ENCODE results near the gene RILPL1. TPM values are rescaled to one million over a fixed set of nuclear protein-coding genes. Genes with fewer than 3 reads are reported as not detected.
"Not testable (repeated sequence)": the region's sequence is repeated elsewhere in the genome, so short reads cannot be mapped to it uniquely, and the experiment has no call there.

The RILPL1 gene
- total RNA-seq, 1 donor from 2014 or later, result 0.67 TPM

DNA sequence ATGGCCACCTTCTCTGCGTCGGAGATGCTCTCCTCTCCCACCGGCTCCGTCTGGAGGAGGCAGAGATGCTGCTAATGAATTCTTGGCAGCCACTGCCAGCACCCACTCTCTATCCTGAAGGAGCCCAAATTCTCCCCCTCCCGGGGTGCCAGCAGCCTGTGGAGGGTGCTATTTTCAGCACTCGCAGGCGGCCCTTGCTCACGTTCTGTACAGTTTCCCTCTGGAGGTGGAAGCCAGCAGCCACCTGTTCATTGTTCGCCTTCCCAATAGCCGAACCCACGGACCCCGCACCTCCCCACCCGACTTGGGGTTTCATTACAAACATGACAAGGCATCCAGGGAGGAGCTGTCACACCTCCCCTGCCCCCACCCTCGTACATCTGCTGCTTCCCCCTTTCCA is 47.8 kb downstream of the RILPL1 start:
- TF ChIP-seq, protein P1, sequence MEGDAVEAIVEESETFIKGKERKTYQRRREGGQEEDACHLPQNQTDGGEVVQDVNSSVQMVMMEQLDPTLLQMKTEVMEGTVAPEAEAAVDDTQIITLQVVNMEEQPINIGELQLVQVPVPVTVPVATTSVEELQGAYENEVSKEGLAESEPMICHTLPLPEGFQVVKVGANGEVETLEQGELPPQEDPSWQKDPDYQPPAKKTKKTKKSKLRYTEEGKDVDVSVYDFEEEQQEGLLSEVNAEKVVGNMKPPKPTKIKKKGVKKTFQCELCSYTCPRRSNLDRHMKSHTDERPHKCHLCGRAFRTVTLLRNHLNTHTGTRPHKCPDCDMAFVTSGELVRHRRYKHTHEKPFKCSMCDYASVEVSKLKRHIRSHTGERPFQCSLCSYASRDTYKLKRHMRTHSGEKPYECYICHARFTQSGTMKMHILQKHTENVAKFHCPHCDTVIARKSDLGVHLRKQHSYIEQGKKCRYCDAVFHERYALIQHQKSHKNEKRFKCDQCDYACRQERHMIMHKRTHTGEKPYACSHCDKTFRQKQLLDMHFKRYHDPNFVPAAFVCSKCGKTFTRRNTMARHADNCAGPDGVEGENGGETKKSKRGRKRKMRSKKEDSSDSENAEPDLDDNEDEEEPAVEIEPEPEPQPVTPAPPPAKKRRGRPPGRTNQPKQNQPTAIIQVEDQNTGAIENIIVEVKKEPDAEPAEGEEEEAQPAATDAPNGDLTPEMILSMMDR (IDR thresholded peaks at IDR 0.05), result no peak
- Mint-ChIP-seq H3K4me3 (no peak overlapping the region), H3K36me3 (ENCODE audit: low read depth) (no peaks in the 10 kb centered on the region), H3K4me1 (peaks cover 12% of the 10 kb centered on the region), H3K27ac (no peak overlapping the region), H3K27me3 (no peaks in the 10 kb centered on the region), H3K9me3 (no peaks in the 10 kb centered on the region)
- ATAC-seq (ENCODE audit: low read depth), result no peak
- intact Hi-C loops (cut with micrococcal nuclease), result loop anchor here (10.0 kb wide), 1 partner anchor 69 kb away; no protein-coding TSS in a partner anchor
- ChIA-PET CTCF (no interaction called here), POLR2A (no interaction called here)
- DNase-seq, result no peak

DNA sequence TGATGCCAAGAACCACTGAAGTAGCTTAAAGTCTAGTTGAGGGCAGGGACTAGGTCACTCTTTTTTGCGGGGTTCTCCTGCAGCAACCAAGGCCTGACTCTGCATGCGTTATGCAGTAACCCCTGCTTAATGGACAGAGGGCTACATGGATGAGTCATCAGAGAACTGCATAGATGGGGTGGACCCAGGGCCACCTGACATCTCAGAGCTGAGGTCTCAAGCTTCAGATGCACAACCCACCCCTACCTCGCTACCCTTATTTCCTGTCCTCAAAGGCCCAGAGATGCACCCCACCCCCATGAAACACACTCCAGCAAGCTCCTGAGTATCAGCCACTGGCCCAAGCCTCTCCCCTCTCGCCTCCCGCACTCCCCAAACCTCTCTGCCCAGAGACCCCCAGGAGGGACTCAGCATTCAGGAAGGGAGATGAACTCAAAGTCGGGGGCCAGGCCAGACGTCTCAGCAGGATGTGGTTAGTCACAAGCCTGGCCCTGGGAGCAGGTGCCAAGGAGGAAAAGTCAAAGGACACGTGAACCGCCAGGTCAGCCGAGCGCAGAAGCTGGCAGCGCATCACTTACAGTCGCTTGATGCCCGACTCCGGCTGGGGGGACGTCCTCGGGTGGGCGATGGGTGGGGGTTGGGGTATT is 49.8 kb downstream of the RILPL1 start:
- CTCF ChIA-PET, result no interaction called here

DNA sequence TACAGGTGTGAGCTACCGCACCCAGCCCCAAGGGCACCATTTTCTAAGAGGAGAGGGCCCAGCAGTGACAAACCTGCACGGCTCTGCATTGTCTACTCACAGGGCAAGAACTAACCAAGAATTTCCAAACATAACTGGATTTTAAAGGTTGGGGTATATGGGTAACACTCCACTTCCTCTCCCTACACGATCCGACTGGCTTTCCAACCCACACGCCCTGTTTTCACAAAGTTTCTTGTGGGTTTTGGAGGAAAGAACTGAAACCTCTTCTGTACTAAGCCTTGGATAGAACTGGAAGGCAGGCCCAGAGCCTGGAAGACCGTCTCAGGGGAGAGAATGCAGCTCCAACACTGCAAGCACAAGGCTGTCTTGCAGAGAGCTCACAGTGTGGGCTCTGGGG is 50.6 kb downstream of the RILPL1 start:
- H3K4me1 Mint-ChIP-seq, result peaks cover 13% of the 10 kb centered on the region
- H3K36me3 Mint-ChIP-seq (ENCODE audit: low read depth), result no peaks in the 10 kb centered on the region
- TF ChIP-seq, protein P1 (IDR thresholded peaks at IDR 0.05), result no peak
- ATAC-seq (ENCODE audit: low read depth), result no peak
- H3K27ac Mint-ChIP-seq, result no peak overlapping the region
- no peak overlapping the region for H3K4me3 Mint-ChIP-seq
- intact Hi-C loops (cut with micrococcal nuclease), result loop anchor here (10.0 kb wide), 1 partner anchor 72 kb away; no protein-coding TSS in a partner anchor
- DNase-seq, result no peak
- H3K9me3 Mint-ChIP-seq, result no peaks in the 10 kb centered on the region
- no peaks in the 10 kb centered on the region for H3K27me3 Mint-ChIP-seq
- ChIA-PET POLR2A (no interaction called here), CTCF (no interaction called here)

More for the DNA sequence above, 49.8 kb downstream of the RILPL1 start:
- DNase-seq (no peak), ATAC-seq (ENCODE audit: low read depth) (no peak)
- intact Hi-C loops (cut with micrococcal nuclease), result loop anchor here (10.0 kb wide), 1 partner anchor 71 kb away; no protein-coding TSS in a partner anchor
- TF ChIP-seq, protein P1 (IDR thresholded peaks at IDR 0.05), result no peak
- Mint-ChIP-seq H3K27ac (no peak overlapping the region), H3K9me3 (no peaks in the 10 kb centered on the region), H3K4me1 (peaks cover 13% of the 10 kb centered on the region), H3K36me3 (ENCODE audit: low read depth) (no peaks in the 10 kb centered on the region), H3K4me3 (no peak overlapping the region), H3K27me3 (no peaks in the 10 kb centered on the region)
- POLR2A ChIA-PET, result interaction anchor here (0.5 kb wide), 1 partner anchor 51 kb away, joined by 3 read pairs; no protein-coding TSS in a partner anchor

DNA sequence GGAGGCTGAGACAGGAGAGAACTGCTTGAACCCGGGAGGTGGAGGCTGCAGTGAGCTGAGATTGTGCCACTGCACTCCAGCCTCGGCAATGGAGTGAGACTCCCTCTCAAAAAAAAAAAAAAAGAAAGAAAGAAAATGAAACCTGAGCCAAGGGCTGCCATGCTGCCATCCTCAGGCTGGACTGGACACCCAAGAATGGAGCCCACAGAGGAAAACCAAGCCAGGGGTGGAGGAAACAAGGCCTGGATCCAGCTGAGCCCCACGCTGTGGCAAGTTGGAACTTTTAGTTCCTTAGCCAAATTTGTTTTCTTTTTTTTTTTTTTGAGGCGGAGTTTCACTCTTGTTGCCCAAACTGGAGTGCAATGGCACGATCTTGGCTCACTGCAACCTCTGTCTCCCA is 52.3 kb downstream of the RILPL1 start:
- POLR2A ChIA-PET; H3K9me3 Mint-ChIP-seq; ATAC-seq (ENCODE audit: low read depth); DNase-seq; H3K27ac Mint-ChIP-seq; H3K4me3 Mint-ChIP-seq; CTCF ChIA-PET; H3K27me3 Mint-ChIP-seq; H3K36me3 Mint-ChIP-seq (ENCODE audit: low read depth): not testable (repeated sequence)
- peaks cover 13% of the 10 kb centered on the region for H3K4me1 Mint-ChIP-seq
- intact Hi-C loops (cut with micrococcal nuclease), result loop anchor here (10.0 kb wide), 1 partner anchor 74 kb away; no protein-coding TSS in a partner anchor

DNA sequence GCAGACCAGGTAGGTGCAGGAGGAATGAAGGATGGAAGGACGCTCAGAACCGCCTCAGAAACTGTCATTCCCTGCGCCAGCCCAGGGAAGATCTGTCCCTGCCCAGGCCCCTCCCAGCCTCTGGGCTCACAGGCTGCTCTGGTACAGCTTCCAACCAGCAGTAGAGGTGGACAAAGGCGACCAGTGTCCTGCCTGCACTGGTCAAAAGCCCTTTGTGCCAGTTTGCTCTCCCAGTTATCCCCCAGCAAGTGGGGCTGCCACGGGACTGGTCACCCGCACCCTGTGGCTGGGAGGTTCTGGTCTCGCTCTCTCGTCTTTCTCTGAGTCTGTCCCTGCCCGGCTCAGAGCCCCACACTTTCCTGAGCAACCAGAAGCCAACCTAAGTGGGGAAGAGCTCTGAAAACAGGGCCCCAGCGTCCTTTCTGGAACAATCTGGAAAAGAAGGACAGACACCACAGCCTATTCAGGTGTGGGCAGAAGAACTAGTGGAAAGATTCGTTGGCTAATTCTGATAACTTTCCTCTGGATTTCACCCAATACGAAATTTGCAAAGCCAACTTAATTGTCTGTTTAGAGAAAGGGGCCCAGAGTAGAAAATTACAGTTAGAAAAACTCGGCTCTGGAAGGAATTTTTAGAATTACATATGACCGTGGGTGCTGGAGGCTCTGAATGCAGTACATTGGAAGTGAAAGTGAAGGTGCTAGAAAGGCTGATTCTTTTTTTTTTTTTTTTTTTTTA is 53.9 kb downstream of the RILPL1 start:
- ChIA-PET POLR2A (interaction anchor here (0.6 kb wide), 2 partner anchors 20 to 35 kb away, joined by 4 to 5 read pairs; no protein-coding TSS in a partner anchor), CTCF (no interaction called here)
- DNase-seq (no peak), ATAC-seq (ENCODE audit: low read depth) (no peak)
- H3K27me3 Mint-ChIP-seq, result no peaks in the 10 kb centered on the region
- peaks cover 6% of the 10 kb centered on the region for H3K36me3 Mint-ChIP-seq (ENCODE audit: low read depth)
- TF ChIP-seq, protein P1 (IDR thresholded peaks at IDR 0.05), result no peak
- H3K4me3 Mint-ChIP-seq, result no peak overlapping the region
- H3K27ac Mint-ChIP-seq, result no peak overlapping the region
- H3K4me1 Mint-ChIP-seq, result peaks cover 11% of the 10 kb centered on the region
- intact Hi-C loops (cut with micrococcal nuclease), result loop anchor here (10.0 kb wide), 1 partner anchor 75 kb away; no protein-coding TSS in a partner anchor
- no peaks in the 10 kb centered on the region for H3K9me3 Mint-ChIP-seq

Measured in activated B cell treated with CpG ODN at 0.5 μM for 24 hours (primary cell).